SK-N-SH (cell line): ENCODE results near the gene C2CD4B.

Experiments used
- CTCF ChIP-seq: fragments of 200-600 bp; sonication (generic); IDR thresholded peaks from 2 replicates; pipeline ENCODE4 v1.6.1; 2017; ENCODE audit warnings: antibody characterized with exemption, mild to moderate bottlenecking, moderate library complexity
- ELF1 ChIP-seq: IDR thresholded peaks from 2 replicates; pipeline ENCODE4 v1.4.0; 2012
- EP300 ChIP-seq, 2 experiments: IDR thresholded peaks; 2 replicates each; pipeline versions ENCODE4 v1.4.0 to v1.6.1; 2012; ENCODE audit warnings: borderline replicate concordance in 1 of 2, low read depth in 1 of 2, low read length in 1 of 2
- EZH2phosphoT487 ChIP-seq: fragments of 200-600 bp; sonication (generic); IDR thresholded peaks from 2 replicates; pipeline ENCODE4 v1.6.1; 2017; ENCODE audit warnings: low read depth, mixed run types, mild to moderate bottlenecking, antibody characterized with exemption, moderate library complexity, borderline replicate concordance
- FOSL2 ChIP-seq: IDR thresholded peaks from 2 replicates; pipeline ENCODE4 v1.4.0; 2012; ENCODE audit warnings: low read depth, mild to moderate bottlenecking, moderate library complexity, borderline replicate concordance
- MAX ChIP-seq: IDR thresholded peaks from 2 replicates; pipeline ENCODE4 v1.4.0; 2012; ENCODE audit warnings: low read depth
- MEF2A ChIP-seq: IDR thresholded peaks from 2 replicates; pipeline ENCODE4 v1.4.0; 2012; ENCODE audit warnings: low read depth, borderline replicate concordance
- NRF1 ChIP-seq: IDR thresholded peaks from 2 replicates; pipeline ENCODE4 v1.6.1; 2012; ENCODE audit warnings: low read depth, mild to moderate bottlenecking, low read length
- POLR2AphosphoS5 ChIP-seq: IDR thresholded peaks from 2 replicates; pipeline ENCODE4 v1.6.1; 2012; ENCODE audit warnings: low read depth, low read length
- REST ChIP-seq: IDR thresholded peaks from 2 replicates; pipeline ENCODE4 v1.6.1; 2012; ENCODE audit warnings: mild to moderate bottlenecking, low read depth, low read length, moderate library complexity
- SIN3A ChIP-seq: IDR thresholded peaks from 2 replicates; pipeline ENCODE4 v1.6.1; 2012; ENCODE audit warnings: low read depth, mild to moderate bottlenecking, low read length, moderate library complexity, borderline replicate concordance
- TAF1 ChIP-seq: IDR thresholded peaks from 2 replicates; pipeline ENCODE4 v1.6.1; 2012; ENCODE audit warnings: low read depth, mild to moderate bottlenecking, low read length, moderate library complexity, borderline replicate concordance
- TEAD4 ChIP-seq: IDR thresholded peaks from 2 replicates; pipeline ENCODE4 v1.4.0; 2012; ENCODE audit warnings: mild to moderate bottlenecking, borderline replicate concordance; ENCODE audit not compliant: insufficient read depth
- USF2 ChIP-seq: fragments of 150-350 bp; IDR thresholded peaks from 2 replicates; pipeline ENCODE4 v1.6.1; 2017; ENCODE audit warnings: antibody characterized with exemption, low read length, low read depth, borderline replicate concordance

- TF ChIP-seq USF2 (no peak), MEF2A (peak; percentile 76), POLR2AphosphoS5 (peak; percentile 31; the same call in 1 of the 2 replicates), CTCF (no peak), ELF1 (peak; percentile 84), MAX (peak; percentile 63), SIN3A (no peak), EZH2phosphoT487 (no peak), EP300 (IDR thresholded peaks at IDR 0.05; ENCODE audit: borderline replicate concordance in 1 of 2, low read depth in 1 of 2, low read length in 1 of 2) (no peak; a peak in 1 of 4 replicates), REST (no peak), TAF1 (0 out of 2 replicates have a peak, but pooled peaks have one; percentile 21), NRF1 (no peak), FOSL2 (peak; percentile 79), TEAD4 (no peak)
These were observed 45.7 kb downstream of the C2CD4B start for GRCh38 chr15:62119227-62119864.
